Esophagus muscularis mucosa (tissue), 4 donors: ENCODE data around the gene TMCO4. TPM values are rescaled to one million over a fixed set of nuclear protein-coding genes. Genes with fewer than 3 reads are reported as not detected.
"Not testable (repeated sequence)": the region's sequence is repeated elsewhere in the genome, so short reads cannot be mapped to it uniquely, and the experiment has no call there.

Experiments used
- DNase-seq: peaks from one replicate; pipeline ENCODE4 v3.0.0-alpha.2; 2017; ENCODE audit errors: extremely low spot score
- H3K27ac ChIP-seq, 4 donors: fragments of 200-600 bp; sonication (generic); replicated peaks in 1 of 4; 1 replicate in 3 of 4; 2 replicates in 1 of 4; pipeline ENCODE4 v1.5.1; 2016 to 2019; ENCODE audit warnings: mild to moderate bottlenecking in 1 of 4
- H3K27me3 ChIP-seq, 4 donors: fragments of 200-600 bp; sonication (generic); one replicate each; pipeline versions ENCODE4 v1.5.1 to v1.6.0; 2016 to 2019
- H3K36me3 ChIP-seq, 4 donors: fragments of 200-600 bp; sonication (generic); one replicate each; pipeline ENCODE4 v1.5.1; 2016 to 2019
- H3K4me1 ChIP-seq, 4 donors: fragments of 200-600 bp; sonication (generic); one replicate each; pipeline ENCODE4 v1.5.1; 2016 to 2019
- H3K4me3 ChIP-seq, 4 donors: fragments of 200-600 bp; sonication (generic); 1 replicate in 2 of 4; 2 replicates in 2 of 4; pipeline ENCODE4 v1.5.1; 2016 to 2019; ENCODE audit warnings: mild to moderate bottlenecking in 4 of 4, moderate library complexity in 1 of 4
- H3K9me3 ChIP-seq, 4 donors: fragments of 200-600 bp; sonication (generic); 1 replicate in 3 of 4; 2 replicates in 1 of 4; pipeline ENCODE4 v1.5.1; 2016 to 2019
- EP300 ChIP-seq: sonication (generic); formaldehyde crosslinking; IDR thresholded peaks from one replicate; pipeline ENCODE4 v1.6.1; 2017; ENCODE audit warnings: antibody characterized with exemption
- POLR2A ChIP-seq: fragments of 450-650 bp; IDR thresholded peaks from one replicate; pipeline ENCODE4 v1.6.1; 2017; ENCODE audit warnings: antibody characterized with exemption, moderate library complexity, mild to moderate bottlenecking, low read depth
- POLR2AphosphoS5 ChIP-seq, 2 donors: sonication (generic); formaldehyde crosslinking; IDR thresholded peaks; one replicate each; pipeline ENCODE4 v1.6.1; 2017; ENCODE audit warnings: antibody characterized with exemption in 2 of 2
- WGBS: methylation state at CpG from one replicate; pipeline ENCODE4 v1.1.5; 2018; 5-methylcytosine and 5-hydroxymethylcytosine counted together
- intact Hi-C: fragments of 100-400 bp; cut with DNase I; formaldehyde crosslinking; loops from one replicate; pipeline ENCODE4 v1.15.1; 2023
- total RNA-seq, 4 donors: library from RNA; depleted of rRNA; stranded (reverse); fragments of >200 nt; gene quantifications; one replicate each; pipeline versions ENCODE4 v1.1.0 to v1.2.1, GENCODE V29; 2016
- TF ChIP-seq, protein P1 (sequence below), 3 experiments: fragments of 200-600 bp in 2 of 3; fragments of 450-650 bp in 1 of 3; sonication (generic) in 2 of 3; IDR thresholded peaks; one replicate each; pipeline ENCODE4 v1.5.1; 2017 to 2019; ENCODE audit warnings: antibody characterized with exemption in 3 of 3, mild to moderate bottlenecking in 2 of 3, moderate library complexity in 1 of 3

Gene TMCO4
- total RNA-seq, 4 donors from 2014 or later: 20.8 to 34.4 (median 25.8) TPM

DNA sequence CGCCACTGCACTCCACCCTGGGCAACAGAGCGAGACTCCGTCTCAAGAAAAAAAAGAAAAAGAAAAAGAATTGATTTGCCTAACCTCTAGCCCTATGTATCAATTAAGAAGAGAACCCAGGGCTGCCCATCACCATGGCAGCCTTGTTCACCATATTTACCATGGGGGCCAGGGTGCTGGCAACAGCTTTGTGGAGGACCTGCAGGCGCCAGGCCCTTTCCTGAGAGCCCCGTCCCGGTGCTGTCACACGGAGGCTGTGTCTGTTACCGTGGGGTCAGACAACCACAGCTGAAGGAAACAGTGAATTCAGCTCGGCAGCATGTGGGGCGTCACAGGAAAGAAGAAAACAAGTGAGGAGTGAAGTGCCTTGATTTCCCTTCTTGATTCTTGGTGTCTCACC, 162.1 kb downstream of the TMCO4 start:
- 84% methylated on average over 10 of the region's 10 CpGs for WGBS
- Histone ChIP-seq H3K9me3 (no peaks in the 10 kb centered on the region), H3K4me3 (no peak overlapping the region), H3K27ac (no peak overlapping the region), H3K36me3 (no peaks in the 10 kb centered on the region), H3K27me3 (no peaks in the 10 kb centered on the region), H3K4me1 (peaks cover 5 to 33% (median 25%) of the 10 kb centered on the region in 4 donors)
- no peak for TF ChIP-seq POLR2AphosphoS5 (IDR thresholded peaks at IDR 0.05)
- no peak for TF ChIP-seq POLR2A
- TF ChIP-seq, protein P1, sequence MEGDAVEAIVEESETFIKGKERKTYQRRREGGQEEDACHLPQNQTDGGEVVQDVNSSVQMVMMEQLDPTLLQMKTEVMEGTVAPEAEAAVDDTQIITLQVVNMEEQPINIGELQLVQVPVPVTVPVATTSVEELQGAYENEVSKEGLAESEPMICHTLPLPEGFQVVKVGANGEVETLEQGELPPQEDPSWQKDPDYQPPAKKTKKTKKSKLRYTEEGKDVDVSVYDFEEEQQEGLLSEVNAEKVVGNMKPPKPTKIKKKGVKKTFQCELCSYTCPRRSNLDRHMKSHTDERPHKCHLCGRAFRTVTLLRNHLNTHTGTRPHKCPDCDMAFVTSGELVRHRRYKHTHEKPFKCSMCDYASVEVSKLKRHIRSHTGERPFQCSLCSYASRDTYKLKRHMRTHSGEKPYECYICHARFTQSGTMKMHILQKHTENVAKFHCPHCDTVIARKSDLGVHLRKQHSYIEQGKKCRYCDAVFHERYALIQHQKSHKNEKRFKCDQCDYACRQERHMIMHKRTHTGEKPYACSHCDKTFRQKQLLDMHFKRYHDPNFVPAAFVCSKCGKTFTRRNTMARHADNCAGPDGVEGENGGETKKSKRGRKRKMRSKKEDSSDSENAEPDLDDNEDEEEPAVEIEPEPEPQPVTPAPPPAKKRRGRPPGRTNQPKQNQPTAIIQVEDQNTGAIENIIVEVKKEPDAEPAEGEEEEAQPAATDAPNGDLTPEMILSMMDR (IDR thresholded peaks at IDR 0.05): no peak
- no peak for TF ChIP-seq EP300
- intact Hi-C loops: no loop called here
- no peak for DNase-seq

DNA sequence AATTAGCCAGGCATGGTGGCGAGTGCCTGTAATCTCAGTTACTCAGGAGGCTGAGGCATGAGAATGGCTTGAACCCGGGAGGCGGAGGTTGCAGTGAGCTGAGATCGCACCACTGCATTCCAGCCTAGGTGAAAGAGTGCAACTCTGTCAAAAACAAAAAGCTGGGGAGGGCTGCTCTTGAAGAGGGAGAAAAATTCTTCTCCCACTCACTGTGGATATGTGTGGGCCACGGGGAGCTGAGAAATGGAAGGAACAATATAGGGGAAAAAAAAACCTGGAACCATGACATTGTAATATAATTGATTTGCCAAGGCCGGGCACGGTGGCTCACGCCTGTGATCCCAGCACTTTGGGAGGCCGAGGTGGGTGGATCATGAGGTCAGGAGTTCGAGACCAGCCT, 163.0 kb downstream of the TMCO4 start:
- H3K27me3 ChIP-seq, H3K27ac ChIP-seq, H3K4me3 ChIP-seq, H3K9me3 ChIP-seq, H3K36me3 ChIP-seq, DNase-seq, intact Hi-C loops: not testable (repeated sequence)
- 83% methylated on average over 10 of the region's 10 CpGs for WGBS
- H3K4me1 ChIP-seq: peaks cover 5 to 31% (median 25%) of the 10 kb centered on the region in 4 donors

DNA sequence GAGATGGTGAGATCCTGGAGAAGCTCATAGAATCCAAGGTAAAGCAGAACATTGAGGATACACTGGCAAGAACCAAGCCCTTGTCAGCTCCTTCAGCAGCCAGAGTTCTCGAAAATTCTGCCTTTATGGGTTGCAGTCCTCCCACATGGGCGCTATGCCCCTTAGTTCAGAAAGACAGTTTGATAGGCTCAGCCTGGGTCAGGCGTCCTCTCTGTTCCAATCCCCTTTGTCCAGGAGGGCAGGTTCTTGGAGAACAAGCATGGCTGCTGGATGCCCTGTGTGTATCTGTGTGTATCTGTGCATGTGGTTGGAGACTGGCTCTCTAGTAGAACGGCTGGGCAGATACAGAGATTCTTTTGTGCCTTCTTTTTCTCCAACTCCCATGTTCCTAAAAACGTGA, 163.7 kb downstream of the TMCO4 start:
- no peak for TF ChIP-seq EP300
- no peak for TF ChIP-seq POLR2A
- TF ChIP-seq, protein P1 (IDR thresholded peaks at IDR 0.05): no peak
- TF ChIP-seq POLR2AphosphoS5 (IDR thresholded peaks at IDR 0.05): no peak
- intact Hi-C loops: no loop called here
- DNase-seq: no peak
- peaks cover 5 to 31% (median 23%) of the 10 kb centered on the region in 4 donors for H3K4me1 ChIP-seq
- no peaks in the 10 kb centered on the region for H3K36me3 ChIP-seq
- H3K9me3 ChIP-seq: no peaks in the 10 kb centered on the region
- H3K27ac ChIP-seq: no peak overlapping the region
- no peak overlapping the region for H3K4me3 ChIP-seq
- H3K27me3 ChIP-seq: no peaks in the 10 kb centered on the region
- 94% methylated on average over 5 of the region's 5 CpGs for WGBS

- Histone ChIP-seq H3K27me3 (no peaks in the 10 kb centered on the region), H3K27ac (no peak overlapping the region), H3K36me3 (no peaks in the 10 kb centered on the region), H3K4me3 (no peak overlapping the region), H3K4me1 (peaks cover 2 to 27% (median 19%) of the 10 kb centered on the region in 4 donors), H3K9me3 (no peaks in the 10 kb centered on the region)
- TF ChIP-seq EP300 (no peak), POLR2A (no peak), POLR2AphosphoS5 (IDR thresholded peaks at IDR 0.05) (no peak)
- TF ChIP-seq, protein P1 (IDR thresholded peaks at IDR 0.05): no peak
- no peak for DNase-seq
- intact Hi-C loops: no loop called here
- 84% methylated on average over 4 of the region's 4 CpGs for WGBS
These were observed 164.1 kb downstream of the TMCO4 start for GRCh38 chr1:19635646-19636045.

GRCh38 chr1:19635064-19635463, 164.7 kb downstream of the TMCO4 start:
- H3K27me3 ChIP-seq, H3K9me3 ChIP-seq, H3K36me3 ChIP-seq, intact Hi-C loops, H3K4me3 ChIP-seq, H3K27ac ChIP-seq, DNase-seq: not testable (repeated sequence)
- H3K4me1 ChIP-seq: peaks cover 0 to 21% (median 13%) of the 10 kb centered on the region in 4 donors
- 93% methylated on average over 9 of the region's 9 CpGs for WGBS

DNA sequence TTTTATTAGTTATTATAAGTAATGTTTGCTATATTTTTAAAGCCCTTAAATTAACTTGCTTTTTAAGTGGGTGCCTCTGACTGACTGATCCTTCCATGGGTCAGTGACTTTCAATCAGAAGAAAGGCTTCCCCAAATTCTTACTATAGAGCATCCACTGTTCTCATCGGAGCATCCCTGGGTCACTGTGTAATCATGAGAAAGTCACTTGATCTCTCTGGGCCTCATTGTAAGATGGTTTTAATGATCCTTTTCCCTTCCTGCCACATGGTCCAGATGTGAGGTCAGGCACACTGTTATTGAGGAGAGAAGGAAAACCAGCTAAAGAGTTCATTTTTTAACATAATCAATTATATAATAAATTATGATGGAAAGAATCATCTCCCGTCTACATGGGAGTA, 166.6 kb downstream of the TMCO4 start:
- 80% methylated on average over 2 of the region's 2 CpGs for WGBS
- peaks cover 0 to 20% (median 14%) of the 10 kb centered on the region in 4 donors for H3K4me1 ChIP-seq
- no peak overlapping the region for H3K27ac ChIP-seq

More for the DNA sequence above, 166.6 kb downstream of the TMCO4 start:
- TF ChIP-seq EP300 (no peak), POLR2AphosphoS5 (IDR thresholded peaks at IDR 0.05) (no peak), POLR2A (no peak)
- TF ChIP-seq, protein P1 (IDR thresholded peaks at IDR 0.05): no peak
- Histone ChIP-seq H3K27me3 (no peaks in the 10 kb centered on the region), H3K36me3 (peaks cover 3 to 17% (median 6%) of the 10 kb centered on the region in 4 donors), H3K9me3 (no peaks in the 10 kb centered on the region), H3K4me3 (no peak overlapping the region)
- intact Hi-C loops: no loop called here
- DNase-seq: no peak
